ENCODE results near the gene NFKBIA.

NFKBIA gene

GRCh38 chr14:35390577-35391387 is 13.8 kb downstream of the NFKBIA start:
- no peaks in the 10 kb centered on the region for H3K9me3 ChIP-seq (ENCODE audit: severe bottlenecking)
- no peak overlapping the region for H3K27ac ChIP-seq (ENCODE audit: poor library complexity, severe bottlenecking)
- DNase-seq (ENCODE audit: low spot score) = no peak
- H3K36me3 ChIP-seq (ENCODE audit: low read depth) = no peaks in the 10 kb centered on the region
- no peak overlapping the region for H3K4me3 ChIP-seq (ENCODE audit: severe bottlenecking)
- no peak for TF ChIP-seq CTCF (IDR thresholded peaks at IDR 0.05; ENCODE audit: poor library complexity, severe bottlenecking)
- H3K4me1 ChIP-seq (ENCODE audit: insufficient read depth, poor library complexity, severe bottlenecking) = no peaks in the 10 kb centered on the region
- peak; percentile 75 for ATAC-seq (ENCODE audit: low read depth)
- H3K27me3 ChIP-seq (ENCODE audit: insufficient read depth, poor library complexity, severe bottlenecking) = no peaks in the 10 kb centered on the region

GRCh38 chr14:35389315-35389667 is 15.3 kb downstream of the NFKBIA start:
- H3K4me1 ChIP-seq (ENCODE audit: insufficient read depth, poor library complexity, severe bottlenecking) = no peaks in the 10 kb centered on the region
- no peak overlapping the region for H3K4me3 ChIP-seq (ENCODE audit: severe bottlenecking)
- no peak for TF ChIP-seq CTCF (IDR thresholded peaks at IDR 0.05; ENCODE audit: poor library complexity, severe bottlenecking)
- no peak for ATAC-seq (ENCODE audit: low read depth)
- no peaks in the 10 kb centered on the region for H3K27me3 ChIP-seq (ENCODE audit: insufficient read depth, poor library complexity, severe bottlenecking)
- no peak overlapping the region for H3K27ac ChIP-seq (ENCODE audit: poor library complexity, severe bottlenecking)
- H3K36me3 ChIP-seq (ENCODE audit: low read depth) = no peaks in the 10 kb centered on the region
- DNase-seq (ENCODE audit: low spot score) = no peak
- no peaks in the 10 kb centered on the region for H3K9me3 ChIP-seq (ENCODE audit: severe bottlenecking)

- Histone ChIP-seq H3K4me1 (ENCODE audit: insufficient read depth, poor library complexity, severe bottlenecking) (no peaks in the 10 kb centered on the region), H3K9me3 (ENCODE audit: severe bottlenecking) (no peaks in the 10 kb centered on the region), H3K36me3 (ENCODE audit: low read depth) (no peaks in the 10 kb centered on the region), H3K4me3 (ENCODE audit: severe bottlenecking) (no peak overlapping the region), H3K27me3 (ENCODE audit: insufficient read depth, poor library complexity, severe bottlenecking) (no peaks in the 10 kb centered on the region), H3K27ac (ENCODE audit: poor library complexity, severe bottlenecking) (no peak overlapping the region)
- DNase-seq (ENCODE audit: low spot score) = no peak
- no peak for ATAC-seq (ENCODE audit: low read depth)
- TF ChIP-seq CTCF (IDR thresholded peaks at IDR 0.05; ENCODE audit: poor library complexity, severe bottlenecking) = no peak
Observed at GRCh38 chr14:35388656-35389314, 15.8 kb downstream of the NFKBIA start.

GRCh38 chr14:35387713-35388579 is 16.6 kb downstream of the NFKBIA start:
- DNase-seq (ENCODE audit: low spot score) (no peak), ATAC-seq (ENCODE audit: low read depth) (no peak)
- no peak for TF ChIP-seq CTCF (IDR thresholded peaks at IDR 0.05; ENCODE audit: poor library complexity, severe bottlenecking)
- no peaks in the 10 kb centered on the region for H3K36me3 ChIP-seq (ENCODE audit: low read depth)
- H3K27me3 ChIP-seq (ENCODE audit: insufficient read depth, poor library complexity, severe bottlenecking) = no peaks in the 10 kb centered on the region
- H3K27ac ChIP-seq (ENCODE audit: poor library complexity, severe bottlenecking) = no peak overlapping the region
- no peaks in the 10 kb centered on the region for H3K4me1 ChIP-seq (ENCODE audit: insufficient read depth, poor library complexity, severe bottlenecking)
- H3K9me3 ChIP-seq (ENCODE audit: severe bottlenecking) = no peaks in the 10 kb centered on the region
- no peak overlapping the region for H3K4me3 ChIP-seq (ENCODE audit: severe bottlenecking)
